ENCODE results near the gene MMP20.

MMP20 gene

DNA sequence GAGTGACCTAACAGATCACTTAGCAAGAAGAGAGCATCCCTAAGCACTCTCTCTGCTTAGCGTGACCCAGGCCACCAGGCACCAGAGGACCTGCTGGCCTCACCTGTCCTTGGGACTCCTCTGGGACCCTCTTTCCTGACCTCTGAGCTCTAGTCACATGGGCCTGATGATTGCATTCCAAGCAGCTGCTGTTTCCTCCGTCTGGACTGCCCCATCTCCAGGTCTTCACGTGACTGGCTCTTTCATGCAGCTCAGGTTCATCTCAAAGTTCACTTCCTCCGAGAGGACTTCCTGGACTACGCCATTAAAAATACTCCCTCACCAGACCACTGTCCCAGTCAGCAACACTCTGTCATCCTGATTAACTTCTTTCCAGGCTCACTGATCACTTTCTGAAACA lies 2.9 kb downstream of the MMP20 start:
- DNase-seq = no peak

- DNase-seq = no peak
Measured at GRCh38 chr11:102620818-102621561, 4.1 kb downstream of the MMP20 start.

- DNase-seq = no peak
Measured at GRCh38 chr11:102620179-102620578, 5.0 kb downstream of the MMP20 start.

DNA sequence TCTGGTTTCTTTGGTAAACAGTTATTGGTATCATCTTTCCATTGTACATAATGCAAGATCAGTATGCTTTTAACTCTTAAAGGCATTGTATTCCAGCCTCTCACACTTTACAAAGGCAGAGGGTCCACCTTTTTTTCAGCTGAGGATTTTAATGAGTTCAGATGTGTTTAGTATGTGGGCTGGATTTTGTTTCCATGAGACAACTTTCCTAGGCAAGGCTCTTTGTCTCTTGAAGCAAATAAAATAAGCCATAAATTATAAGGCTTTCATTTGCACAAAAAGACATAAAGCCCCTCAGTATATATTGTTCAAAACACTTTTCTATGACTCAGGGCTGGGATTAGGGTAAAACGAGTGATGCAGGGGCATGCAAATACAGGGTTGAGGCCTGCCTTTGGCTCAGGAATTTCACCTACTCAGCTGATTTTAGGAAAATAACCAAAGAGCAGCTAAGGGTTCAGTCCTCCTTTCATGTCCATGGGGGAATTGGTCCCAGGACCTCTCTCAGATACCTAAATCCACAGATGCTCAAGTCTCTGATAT lies 7.6 kb downstream of the MMP20 start:
- no peak for DNase-seq

DNA sequence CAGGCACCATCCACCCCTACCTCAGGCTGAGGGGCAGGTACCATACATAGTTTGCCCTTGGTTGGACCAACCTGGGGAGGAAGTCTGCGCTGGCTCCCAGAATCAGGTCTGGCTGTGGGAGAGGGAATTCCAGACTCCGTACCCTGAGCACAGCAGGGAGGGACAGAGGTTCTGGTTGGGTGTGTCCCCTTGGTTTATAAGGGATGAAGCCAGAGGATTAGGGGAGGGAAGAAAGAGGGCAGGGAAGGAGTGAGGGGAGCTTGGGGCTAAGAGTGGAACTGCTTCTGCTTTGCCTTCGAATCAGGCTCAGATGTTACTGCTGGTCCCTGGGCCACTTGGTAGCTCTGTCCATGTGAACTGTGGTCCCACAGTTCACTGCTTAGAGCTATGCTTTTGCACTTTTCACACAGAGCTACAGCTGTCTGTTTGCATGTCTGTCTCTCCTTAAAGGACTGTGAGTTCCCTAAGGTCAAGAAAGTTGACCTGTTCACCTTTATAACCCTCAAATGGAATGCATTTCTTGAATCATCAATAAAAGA lies 9.2 kb downstream of the MMP20 start:
- no peak for DNase-seq

DNA sequence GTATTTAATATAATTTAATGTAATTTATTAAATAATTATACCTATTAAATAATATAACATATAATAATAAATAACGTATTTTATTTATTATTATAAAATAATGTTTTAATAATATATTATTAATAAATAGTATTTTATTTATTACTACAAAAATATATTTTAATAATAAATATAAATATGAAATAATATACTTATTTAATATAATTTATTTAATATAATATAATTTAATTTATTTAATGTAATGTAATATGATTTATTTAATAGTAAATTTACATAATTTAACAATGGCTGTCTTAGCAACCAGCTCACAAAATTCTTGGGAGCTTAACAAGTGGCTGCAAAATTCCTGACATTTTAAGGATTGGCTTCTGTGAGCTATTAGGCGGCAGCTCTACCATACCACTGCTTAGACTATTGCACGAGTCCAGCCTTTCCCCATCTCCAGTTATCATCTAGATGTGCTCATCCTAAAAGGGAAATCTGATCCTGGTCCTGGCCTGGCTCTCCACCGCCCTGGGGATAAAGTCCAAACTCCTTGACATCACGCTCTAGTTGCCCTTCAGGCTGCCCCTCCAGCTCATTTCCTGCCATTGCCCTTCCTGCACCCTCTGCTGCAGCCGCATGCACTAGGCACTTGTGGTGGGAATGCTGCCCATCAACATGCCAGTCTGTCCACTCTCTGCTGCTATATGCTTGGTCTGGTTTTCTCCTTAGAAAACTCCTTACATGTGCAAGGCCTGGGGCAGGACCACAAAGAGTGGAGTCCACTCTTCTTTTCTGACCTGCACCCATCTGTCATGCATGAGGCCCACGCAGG lies 9.8 kb downstream of the MMP20 start:
- no peak for DNase-seq

DNA sequence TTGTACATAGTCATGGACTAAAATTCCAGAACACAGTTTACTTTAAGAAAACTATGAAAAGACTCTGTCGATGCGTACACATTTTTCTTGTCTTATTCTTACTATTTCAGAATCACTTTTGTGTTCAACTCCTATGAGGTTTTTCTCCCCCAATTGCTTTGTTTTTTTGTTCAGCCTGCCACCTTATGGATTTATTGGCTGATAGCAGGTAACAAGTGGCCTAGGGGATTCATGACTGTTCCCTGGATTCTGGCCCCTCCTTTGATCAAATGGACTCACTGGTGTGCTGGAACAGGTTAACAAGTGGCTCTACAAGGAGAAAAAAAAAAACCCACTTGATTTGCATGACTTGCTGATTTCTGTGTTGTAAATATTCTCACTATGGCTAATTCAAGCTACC lies 10.6 kb downstream of the MMP20 start:
- no peak for DNase-seq

DNA sequence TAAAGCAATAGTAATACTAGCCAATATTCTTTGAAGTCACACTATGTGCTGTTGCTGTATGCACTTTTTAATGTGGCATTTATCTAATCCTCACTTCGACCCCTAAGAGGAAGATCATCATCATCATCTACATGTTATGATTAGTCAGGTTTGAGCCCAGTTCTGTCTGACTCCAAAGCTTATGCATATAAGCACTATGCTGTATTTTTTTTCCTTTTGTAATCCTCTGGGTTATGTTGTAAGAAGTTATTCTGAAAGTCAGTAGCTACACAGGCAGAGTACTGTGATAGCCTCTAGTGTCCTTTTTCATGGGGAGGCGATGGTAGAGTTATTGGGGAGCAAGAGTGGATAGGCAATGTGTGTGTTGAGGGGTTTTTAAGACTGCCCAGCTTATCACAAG lies 11.1 kb downstream of the MMP20 start:
- no peak for DNase-seq

DNA sequence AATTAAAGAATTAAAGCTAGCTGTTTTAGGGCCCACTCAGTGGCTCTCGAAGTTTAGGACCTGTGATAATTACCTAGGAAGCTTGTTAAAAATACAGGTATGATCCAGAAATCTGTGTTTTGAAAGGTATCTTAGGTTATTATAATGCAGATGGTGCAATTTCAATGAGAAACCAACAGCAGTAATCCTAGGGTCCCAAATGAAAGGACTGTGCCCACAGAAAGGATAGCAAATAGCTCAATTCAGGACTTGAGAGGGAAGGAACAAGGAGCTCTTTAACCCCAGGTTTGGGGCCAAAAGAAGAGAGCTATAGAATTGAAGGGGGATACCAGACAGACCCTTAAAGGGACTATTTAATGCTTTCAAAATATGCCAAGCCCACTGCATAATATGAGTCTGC lies 11.7 kb downstream of the MMP20 start:
- no peak for DNase-seq

- DNase-seq = no peak
Measured at GRCh38 chr11:102611291-102611690, 13.8 kb downstream of the MMP20 start.

GRCh38 chr11:102610200-102610599 lies 14.9 kb downstream of the MMP20 start:
- no peak for DNase-seq

- DNase-seq = no peak
Measured at GRCh38 chr11:102608699-102609098, 16.4 kb downstream of the MMP20 start.

DNA sequence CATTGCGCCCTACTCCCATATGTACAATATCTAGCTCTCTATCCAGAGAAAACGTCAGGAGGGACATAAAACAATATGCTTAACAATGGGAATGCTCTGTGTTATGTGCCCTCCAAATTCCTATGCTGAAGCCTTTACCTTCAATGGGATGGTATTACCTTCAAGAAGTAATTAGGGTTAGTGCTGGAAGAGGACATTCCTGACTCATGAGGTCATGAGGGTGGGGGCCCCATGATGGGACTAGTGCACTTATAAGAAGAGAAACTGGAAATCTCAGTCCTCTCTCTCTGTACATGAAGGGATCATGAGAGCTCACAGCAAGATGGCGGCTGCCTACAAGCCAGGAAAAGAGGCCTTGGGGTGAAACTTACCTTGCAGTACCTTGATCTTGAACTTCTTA lies 20.3 kb downstream of the MMP20 start:
- DNase-seq = no peak

DNA sequence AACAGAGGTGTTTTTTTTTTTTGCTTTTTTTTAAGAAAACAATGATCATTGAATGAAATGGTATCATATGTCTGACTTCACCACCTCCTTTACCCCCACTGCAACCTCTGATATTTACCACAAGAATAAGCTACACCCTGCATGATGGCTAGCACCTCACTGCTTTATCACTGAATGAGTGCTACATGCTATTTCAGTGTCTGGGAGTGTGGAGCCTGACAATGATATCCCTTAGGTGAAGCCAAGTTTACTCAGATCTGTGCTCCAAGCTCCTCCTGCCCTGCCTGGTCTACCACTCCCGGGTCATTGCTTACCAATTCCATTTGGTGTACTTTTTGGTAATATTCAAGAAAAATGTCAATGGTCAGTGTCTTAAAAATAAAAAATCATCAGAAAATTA lies 21.1 kb downstream of the MMP20 start:
- no peak for DNase-seq

GRCh38 chr11:102603576-102603975 lies 21.6 kb downstream of the MMP20 start:
- DNase-seq = no peak

GRCh38 chr11:102603091-102603490 lies 22.0 kb downstream of the MMP20 start:
- no peak for DNase-seq

GRCh38 chr11:102600666-102601065 lies 24.5 kb downstream of the MMP20 start:
- no peak for DNase-seq

DNA sequence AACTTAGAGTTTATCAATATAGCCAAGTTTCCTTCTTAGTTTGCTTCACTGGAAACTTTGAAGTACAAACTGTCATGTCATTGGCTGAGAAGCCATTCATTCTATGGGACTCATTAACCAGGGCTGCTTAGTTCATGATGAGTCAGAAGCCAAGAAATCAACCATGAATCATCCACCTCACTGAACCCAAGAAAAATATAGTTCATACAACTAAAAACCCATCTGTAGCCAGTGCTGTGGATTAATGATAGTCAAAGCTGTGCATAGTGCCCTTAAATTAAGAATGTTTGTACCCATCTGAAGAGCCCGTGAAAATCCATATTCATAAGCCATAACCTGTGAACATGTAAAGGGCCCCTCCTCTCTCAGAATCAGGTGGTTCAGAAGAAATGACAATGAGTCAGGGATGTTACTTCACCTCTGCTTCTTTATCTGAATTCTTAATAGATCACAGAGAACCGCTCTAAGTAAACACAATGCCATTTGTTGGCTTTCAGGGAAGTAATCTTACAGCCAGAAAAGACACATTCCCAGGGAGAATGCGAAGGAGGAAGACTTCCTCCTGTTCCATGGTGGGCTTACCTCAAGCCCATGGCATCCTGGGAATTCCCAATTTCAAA lies 25.4 kb downstream of the MMP20 start:
- DNase-seq = no peak

DNA sequence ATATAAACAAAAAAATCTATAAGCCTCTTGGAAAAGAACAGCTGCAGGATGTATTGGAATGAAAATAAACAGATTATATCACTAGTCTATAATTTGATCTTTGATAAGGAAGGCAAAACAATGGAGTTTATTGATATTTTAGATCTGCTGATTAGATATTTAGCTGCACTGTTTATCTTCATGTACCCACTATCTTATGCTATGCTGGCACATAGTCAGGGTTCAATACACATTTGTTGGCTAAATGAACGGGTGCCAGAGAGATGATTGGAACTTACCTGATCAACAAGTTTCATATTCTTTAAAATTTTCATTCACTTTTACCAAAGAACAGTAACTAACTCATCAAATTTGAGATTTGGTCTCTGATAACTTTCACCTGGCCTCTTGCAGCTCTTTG lies 26.9 kb downstream of the MMP20 start:
- no peak for DNase-seq

DNA sequence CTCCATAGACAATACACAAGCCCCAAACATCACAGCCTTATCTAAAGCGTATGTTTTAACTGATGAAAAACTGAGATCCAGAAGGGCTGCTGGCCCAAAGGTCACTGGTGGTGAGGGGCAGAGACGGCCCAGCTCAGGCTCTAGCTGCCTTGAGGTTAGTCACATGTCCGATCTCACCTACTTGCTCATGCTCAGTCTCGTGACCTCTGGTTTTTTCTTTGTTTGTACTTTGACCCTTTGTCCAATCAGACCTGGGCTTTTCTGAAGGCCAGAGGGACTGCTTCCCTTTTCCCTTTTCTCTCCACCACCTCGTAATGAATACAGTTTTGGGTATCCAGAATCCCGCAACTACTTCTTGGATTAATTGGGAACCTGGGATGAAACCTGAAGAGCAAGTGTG lies 28.6 kb downstream of the MMP20 start:
- no peak for DNase-seq

GRCh38 chr11:102592634-102593581 lies 32.2 kb downstream of the MMP20 start:
- no peak for DNase-seq

- DNase-seq = no peak
Measured at GRCh38 chr11:102592131-102592530, 33.0 kb downstream of the MMP20 start.

Data from CD4-positive, alpha-beta T cell treated with Interleukin-21 for 1 hour (primary cell).